SIG-M5 (cell line): Measurements from ENCODE around the gene EIF1.
"Not testable (repeated sequence)": the region's sequence is repeated elsewhere in the genome, so short reads cannot be mapped to it uniquely, and the experiment has no call there.

Source experiments
- DNase-seq: peaks from one replicate; lab custom pipeline; 2025; lab: John Stamatoyannopoulos, UW

EIF1 gene

GRCh38 chr17:41700843-41701242, 12.2 kb downstream of the EIF1 start:
- not testable (repeated sequence) for DNase-seq

- DNase-seq: no peak
Observed at GRCh38 chr17:41702712-41703111, 14.0 kb downstream of the EIF1 start.

GRCh38 chr17:41705271-41705991, 16.7 kb downstream of the EIF1 start:
- no peak for DNase-seq

- DNase-seq: no peak
Observed at GRCh38 chr17:41707803-41708669, 19.4 kb downstream of the EIF1 start.

GRCh38 chr17:41710472-41711090, 21.9 kb downstream of the EIF1 start:
- no peak for DNase-seq

- no peak for DNase-seq
Observed at GRCh38 chr17:41711669-41712400, 23.1 kb downstream of the EIF1 start, which contains the start of gene GAST. TSS of gene GAST (plus strand) at chr17:41712331. CDS start at chr17:41715437, 3,106 bp downstream.

GRCh38 chr17:41717408-41718286, 29.0 kb downstream of the EIF1 start:
- DNase-seq: no peak

- DNase-seq: no peak
Observed at GRCh38 chr17:41718287-41718645, 29.6 kb downstream of the EIF1 start.

GRCh38 chr17:41722231-41722630, 33.5 kb downstream of the EIF1 start:
- DNase-seq: no peak

GRCh38 chr17:41723801-41724475, 35.3 kb downstream of the EIF1 start:
- DNase-seq: no peak

GRCh38 chr17:41724476-41725050, 35.9 kb downstream of the EIF1 start:
- DNase-seq: no peak

- DNase-seq: no peak
Observed at GRCh38 chr17:41725134-41725533, 36.4 kb downstream of the EIF1 start.

- DNase-seq: no peak
Observed at GRCh38 chr17:41728056-41728455, 39.4 kb downstream of the EIF1 start.

GRCh38 chr17:41730479-41730878, 41.8 kb downstream of the EIF1 start:
- DNase-seq: no peak

GRCh38 chr17:41731836-41732235, 43.2 kb downstream of the EIF1 start:
- no peak for DNase-seq

- no peak for DNase-seq
Observed at GRCh38 chr17:41733348-41734138, 44.9 kb downstream of the EIF1 start.

- no peak for DNase-seq
Observed at GRCh38 chr17:41734139-41734948, 45.7 kb downstream of the EIF1 start, which contains the start of gene HAP1. TSS of gene HAP1 (minus strand) at chr17:41734643. CDS start at chr17:41734634, 9 bp downstream.

GRCh38 chr17:41734949-41735313, 46.2 kb downstream of the EIF1 start:
- DNase-seq: no peak
